ENCODE results near the gene IGSF23.

Gene IGSF23

DNA sequence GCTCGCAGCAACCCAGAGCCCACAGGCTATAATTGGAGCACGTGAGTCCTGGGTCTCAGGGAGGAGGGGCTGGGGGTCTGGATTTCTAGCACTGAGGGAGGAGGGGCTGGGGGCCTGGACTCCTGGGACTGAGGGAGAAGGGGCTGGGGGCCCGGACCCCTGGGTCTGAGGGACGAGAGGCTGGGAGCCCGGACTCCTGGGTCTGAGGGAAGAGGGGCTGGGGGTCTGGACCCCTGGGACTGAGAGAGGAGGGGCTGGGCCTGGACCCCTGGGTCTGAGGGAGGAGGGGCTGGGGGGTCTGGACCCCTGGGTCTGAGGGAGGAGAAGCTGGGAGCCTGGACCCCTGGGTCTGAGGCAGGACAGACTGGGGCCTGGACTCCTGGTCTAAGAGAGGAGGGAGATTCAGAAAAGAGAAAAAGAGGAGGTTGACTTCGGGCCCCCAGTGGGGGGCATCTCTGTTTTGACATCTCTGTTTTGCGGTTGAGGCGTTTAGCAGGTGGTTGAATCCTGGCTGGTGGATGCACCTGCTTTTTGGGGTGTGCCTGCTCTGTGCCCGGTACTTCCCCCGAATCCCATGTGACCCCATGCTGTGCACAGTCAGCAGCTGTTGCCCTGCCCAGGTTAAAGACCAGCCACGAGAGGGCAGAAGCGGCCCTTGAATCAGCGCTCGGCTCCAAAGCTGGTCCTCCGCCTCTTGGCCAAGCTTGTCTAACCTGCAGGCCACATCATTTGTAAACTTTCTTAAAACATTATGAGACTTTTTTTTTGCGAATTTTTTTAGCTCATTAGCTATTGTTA lies 40.8 kb downstream of the IGSF23 start:
- TF ChIP-seq ZNF8 (CRISPR knock-in tag; IDR thresholded peaks at IDR 0.05) (no peak), TCF4 (CRISPR knock-in tag; IDR thresholded peaks at IDR 0.05; ENCODE audit: borderline replicate concordance) (no peak), RARB (CRISPR knock-in tag; IDR thresholded peaks at IDR 0.05) (no peak), TOX (CRISPR knock-in tag; IDR thresholded peaks at IDR 0.05; ENCODE audit: borderline replicate concordance) (no peak), ZC3H10 (CRISPR knock-in tag; IDR thresholded peaks at IDR 0.05) (no peak), OSR1 (CRISPR knock-in tag; IDR thresholded peaks at IDR 0.05) (no peak), ARNTL (CRISPR knock-in tag; IDR thresholded peaks at IDR 0.05; ENCODE audit: borderline replicate concordance, low read depth) (no peak), ZNF565 (CRISPR knock-in tag; conservative IDR thresholded peaks at IDR 0.05; ENCODE audit: low read depth) (no peak), ZNF70 (CRISPR knock-in tag; IDR thresholded peaks at IDR 0.05) (no peak), GLIS3 (CRISPR knock-in tag; IDR thresholded peaks at IDR 0.05) (no peak), SNAI2 (CRISPR knock-in tag; IDR thresholded peaks at IDR 0.05) (no peak)
- TF ChIP-seq, protein P1, sequence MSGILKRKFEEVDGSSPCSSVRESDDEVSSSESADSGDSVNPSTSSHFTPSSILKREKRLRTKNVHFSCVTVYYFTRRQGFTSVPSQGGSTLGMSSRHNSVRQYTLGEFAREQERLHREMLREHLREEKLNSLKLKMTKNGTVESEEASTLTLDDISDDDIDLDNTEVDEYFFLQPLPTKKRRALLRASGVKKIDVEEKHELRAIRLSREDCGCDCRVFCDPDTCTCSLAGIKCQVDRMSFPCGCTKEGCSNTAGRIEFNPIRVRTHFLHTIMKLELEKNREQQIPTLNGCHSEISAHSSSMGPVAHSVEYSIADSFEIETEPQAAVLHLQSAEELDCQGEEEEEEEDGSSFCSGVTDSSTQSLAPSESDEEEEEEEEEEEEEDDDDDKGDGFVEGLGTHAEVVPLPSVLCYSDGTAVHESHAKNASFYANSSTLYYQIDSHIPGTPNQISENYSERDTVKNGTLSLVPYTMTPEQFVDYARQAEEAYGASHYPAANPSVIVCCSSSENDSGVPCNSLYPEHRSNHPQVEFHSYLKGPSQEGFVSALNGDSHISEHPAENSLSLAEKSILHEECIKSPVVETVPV (CRISPR knock-in tag; IDR thresholded peaks at IDR 0.05), result no peak
- TF ChIP-seq, protein P2, sequence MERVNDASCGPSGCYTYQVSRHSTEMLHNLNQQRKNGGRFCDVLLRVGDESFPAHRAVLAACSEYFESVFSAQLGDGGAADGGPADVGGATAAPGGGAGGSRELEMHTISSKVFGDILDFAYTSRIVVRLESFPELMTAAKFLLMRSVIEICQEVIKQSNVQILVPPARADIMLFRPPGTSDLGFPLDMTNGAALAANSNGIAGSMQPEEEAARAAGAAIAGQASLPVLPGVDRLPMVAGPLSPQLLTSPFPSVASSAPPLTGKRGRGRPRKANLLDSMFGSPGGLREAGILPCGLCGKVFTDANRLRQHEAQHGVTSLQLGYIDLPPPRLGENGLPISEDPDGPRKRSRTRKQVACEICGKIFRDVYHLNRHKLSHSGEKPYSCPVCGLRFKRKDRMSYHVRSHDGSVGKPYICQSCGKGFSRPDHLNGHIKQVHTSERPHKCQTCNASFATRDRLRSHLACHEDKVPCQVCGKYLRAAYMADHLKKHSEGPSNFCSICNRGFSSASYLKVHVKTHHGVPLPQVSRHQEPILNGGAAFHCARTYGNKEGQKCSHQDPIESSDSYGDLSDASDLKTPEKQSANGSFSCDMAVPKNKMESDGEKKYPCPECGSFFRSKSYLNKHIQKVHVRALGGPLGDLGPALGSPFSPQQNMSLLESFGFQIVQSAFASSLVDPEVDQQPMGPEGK (CRISPR knock-in tag; IDR thresholded peaks at IDR 0.05; ENCODE audit: borderline replicate concordance), result no peak
- TF ChIP-seq, protein P3, sequence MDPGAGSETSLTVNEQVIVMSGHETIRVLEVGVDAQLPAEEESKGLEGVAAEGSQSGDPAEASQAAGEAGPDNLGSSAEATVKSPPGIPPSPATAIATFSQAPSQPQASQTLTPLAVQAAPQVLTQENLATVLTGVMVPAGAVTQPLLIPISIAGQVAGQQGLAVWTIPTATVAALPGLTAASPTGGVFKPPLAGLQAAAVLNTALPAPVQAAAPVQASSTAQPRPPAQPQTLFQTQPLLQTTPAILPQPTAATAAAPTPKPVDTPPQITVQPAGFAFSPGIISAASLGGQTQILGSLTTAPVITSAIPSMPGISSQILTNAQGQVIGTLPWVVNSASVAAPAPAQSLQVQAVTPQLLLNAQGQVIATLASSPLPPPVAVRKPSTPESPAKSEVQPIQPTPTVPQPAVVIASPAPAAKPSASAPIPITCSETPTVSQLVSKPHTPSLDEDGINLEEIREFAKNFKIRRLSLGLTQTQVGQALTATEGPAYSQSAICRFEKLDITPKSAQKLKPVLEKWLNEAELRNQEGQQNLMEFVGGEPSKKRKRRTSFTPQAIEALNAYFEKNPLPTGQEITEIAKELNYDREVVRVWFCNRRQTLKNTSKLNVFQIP (CRISPR knock-in tag; IDR thresholded peaks at IDR 0.05; ENCODE audit: borderline replicate concordance, low read depth), result no peak
- ATAC-seq, result peak; percentile 34; the same call in 1 of the 3 replicates

DNA sequence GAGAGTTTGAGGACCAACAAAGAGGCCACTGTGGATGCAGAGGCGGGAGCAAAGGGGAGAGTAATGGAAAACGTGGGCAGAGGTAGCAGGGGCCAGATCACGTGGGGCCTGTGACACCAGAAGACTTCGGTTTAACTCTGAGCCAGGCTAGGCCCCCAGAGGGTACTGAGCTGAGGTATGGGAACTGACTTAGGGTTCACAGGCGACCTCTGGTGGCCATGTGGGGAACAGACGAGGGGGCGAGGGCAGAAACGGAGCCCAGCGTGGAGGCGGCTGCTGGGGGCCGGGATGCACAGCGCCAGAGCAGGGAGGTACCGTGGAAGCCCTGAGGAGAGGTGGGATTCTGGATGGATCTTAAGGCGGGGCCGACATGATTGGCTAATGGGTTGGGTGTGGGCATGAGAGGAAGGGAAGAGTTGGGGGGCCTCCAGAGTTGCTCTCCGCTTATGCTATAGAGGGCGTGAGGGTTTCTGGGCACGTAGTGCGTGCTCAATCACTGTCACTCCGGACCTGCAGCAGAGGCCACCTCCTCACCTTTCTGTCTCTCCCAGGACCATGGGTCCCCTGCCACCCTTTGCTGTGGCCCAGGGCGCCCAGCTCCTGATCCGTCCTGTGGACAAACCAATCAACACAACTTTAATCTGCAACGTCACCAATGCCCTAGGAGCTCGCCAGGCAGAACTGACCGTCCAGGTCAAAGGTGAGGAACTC lies 44.0 kb downstream of the IGSF23 start:
- no peak for TF ChIP-seq TCF4 (CRISPR knock-in tag; IDR thresholded peaks at IDR 0.05; ENCODE audit: borderline replicate concordance)
- TF ChIP-seq, protein P2 (CRISPR knock-in tag; IDR thresholded peaks at IDR 0.05; ENCODE audit: borderline replicate concordance), result no peak
- TF ChIP-seq ZC3H10 (CRISPR knock-in tag; IDR thresholded peaks at IDR 0.05), result no peak
- no peak for TF ChIP-seq ESRRG (CRISPR knock-in tag; IDR thresholded peaks at IDR 0.05)
- no peak for TF ChIP-seq GLIS3 (CRISPR knock-in tag; IDR thresholded peaks at IDR 0.05)
- no peak for TF ChIP-seq ZNF565 (CRISPR knock-in tag; conservative IDR thresholded peaks at IDR 0.05; ENCODE audit: low read depth)
- TF ChIP-seq RARB (CRISPR knock-in tag; IDR thresholded peaks at IDR 0.05), result no peak
- TF ChIP-seq ZNF70 (CRISPR knock-in tag; IDR thresholded peaks at IDR 0.05), result no peak
- no peak for TF ChIP-seq PPARA (CRISPR knock-in tag; IDR thresholded peaks at IDR 0.05; ENCODE audit: borderline replicate concordance)
- TF ChIP-seq BACH2 (CRISPR knock-in tag; IDR thresholded peaks at IDR 0.05; ENCODE audit: borderline replicate concordance), result no peak
- no peak for TF ChIP-seq OSR1 (CRISPR knock-in tag; IDR thresholded peaks at IDR 0.05)
- TF ChIP-seq, protein P4, sequence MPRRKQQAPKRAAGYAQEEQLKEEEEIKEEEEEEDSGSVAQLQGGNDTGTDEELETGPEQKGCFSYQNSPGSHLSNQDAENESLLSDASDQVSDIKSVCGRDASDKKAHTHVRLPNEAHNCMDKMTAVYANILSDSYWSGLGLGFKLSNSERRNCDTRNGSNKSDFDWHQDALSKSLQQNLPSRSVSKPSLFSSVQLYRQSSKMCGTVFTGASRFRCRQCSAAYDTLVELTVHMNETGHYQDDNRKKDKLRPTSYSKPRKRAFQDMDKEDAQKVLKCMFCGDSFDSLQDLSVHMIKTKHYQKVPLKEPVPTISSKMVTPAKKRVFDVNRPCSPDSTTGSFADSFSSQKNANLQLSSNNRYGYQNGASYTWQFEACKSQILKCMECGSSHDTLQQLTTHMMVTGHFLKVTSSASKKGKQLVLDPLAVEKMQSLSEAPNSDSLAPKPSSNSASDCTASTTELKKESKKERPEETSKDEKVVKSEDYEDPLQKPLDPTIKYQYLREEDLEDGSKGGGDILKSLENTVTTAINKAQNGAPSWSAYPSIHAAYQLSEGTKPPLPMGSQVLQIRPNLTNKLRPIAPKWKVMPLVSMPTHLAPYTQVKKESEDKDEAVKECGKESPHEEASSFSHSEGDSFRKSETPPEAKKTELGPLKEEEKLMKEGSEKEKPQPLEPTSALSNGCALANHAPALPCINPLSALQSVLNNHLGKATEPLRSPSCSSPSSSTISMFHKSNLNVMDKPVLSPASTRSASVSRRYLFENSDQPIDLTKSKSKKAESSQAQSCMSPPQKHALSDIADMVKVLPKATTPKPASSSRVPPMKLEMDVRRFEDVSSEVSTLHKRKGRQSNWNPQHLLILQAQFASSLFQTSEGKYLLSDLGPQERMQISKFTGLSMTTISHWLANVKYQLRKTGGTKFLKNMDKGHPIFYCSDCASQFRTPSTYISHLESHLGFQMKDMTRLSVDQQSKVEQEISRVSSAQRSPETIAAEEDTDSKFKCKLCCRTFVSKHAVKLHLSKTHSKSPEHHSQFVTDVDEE (CRISPR knock-in tag; IDR thresholded peaks at IDR 0.05), result no peak
- TF ChIP-seq, protein P1 (CRISPR knock-in tag; IDR thresholded peaks at IDR 0.05), result no peak
- TF ChIP-seq ZFP30 (CRISPR knock-in tag; IDR thresholded peaks at IDR 0.05), result no peak
- ATAC-seq, result peak; percentile 88

Measured in SK-N-SH treated with all-trans-retinoic acid at 6 μM for 48 hours (cell line).